Omental fat pad (tissue), 4 donors: ENCODE results near the gene SOCS3. TPM values are rescaled to one million over a fixed set of nuclear protein-coding genes. Genes with fewer than 3 reads are reported as not detected.

Experiments used
- ATAC-seq: fragments of 150-250 bp; one replicate; pipeline ENCODE4 v1.9.1; 2016; ENCODE audit warnings: mild to moderate bottlenecking, moderate library complexity; ENCODE audit not compliant: low FRiP score
- DNase-seq: peaks from one replicate; pipeline ENCODE4 v3.0.0-alpha.2; 2019; ENCODE audit warnings: low spot score
- total RNA-seq, 4 donors: library from RNA; depleted of rRNA; stranded (reverse); fragments of >200 nt; gene quantifications; one replicate each; pipeline ENCODE4 v1.1.0, GENCODE V29; 2016
- TF ChIP-seq, protein P1 (sequence below), 3 donors: fragments of 450-650 bp; IDR thresholded peaks; one replicate each; pipeline ENCODE4 v1.5.1; 2016 to 2017; ENCODE audit warnings: antibody characterized with exemption in 3 of 3, mild to moderate bottlenecking in 3 of 3, moderate library complexity in 2 of 3

Gene SOCS3
- total RNA-seq, 4 donors from 2014 or later, result 186 to 1,117 (median 634) TPM

DNA sequence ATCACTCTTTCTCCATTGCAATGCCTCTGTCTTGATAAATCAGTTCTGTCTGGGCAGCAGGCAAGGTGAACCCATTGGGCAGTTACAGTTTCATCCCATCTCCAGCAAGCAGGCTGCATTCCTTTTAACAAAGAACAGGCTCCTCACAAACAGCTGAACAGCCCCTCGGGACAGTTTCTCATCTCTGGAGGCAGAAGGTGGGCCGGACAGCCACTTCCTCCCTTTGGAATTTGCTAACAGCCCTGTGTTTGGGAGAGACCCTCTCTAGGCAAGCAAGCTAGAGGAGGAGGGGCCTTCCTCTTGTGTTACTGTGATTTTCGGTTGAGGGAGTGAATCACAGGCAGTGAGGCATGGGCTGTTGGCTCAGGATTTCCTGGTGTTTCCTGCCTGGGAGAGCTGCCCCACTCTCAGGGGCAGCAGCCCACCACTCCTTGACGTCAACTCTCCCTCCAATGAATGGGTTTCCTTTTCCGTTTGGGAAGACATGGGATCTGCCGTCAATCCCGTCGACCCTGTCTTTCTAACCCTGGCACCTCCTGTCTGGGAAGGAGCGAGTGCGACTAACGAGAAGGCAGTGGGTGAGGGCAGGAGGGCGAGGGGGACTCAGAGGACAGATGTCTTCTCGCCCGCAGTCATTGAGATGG is 14.9 kb upstream of the SOCS3 start:
- DNase-seq (no peak), ATAC-seq (peak; percentile 29)
- TF ChIP-seq, protein P1, sequence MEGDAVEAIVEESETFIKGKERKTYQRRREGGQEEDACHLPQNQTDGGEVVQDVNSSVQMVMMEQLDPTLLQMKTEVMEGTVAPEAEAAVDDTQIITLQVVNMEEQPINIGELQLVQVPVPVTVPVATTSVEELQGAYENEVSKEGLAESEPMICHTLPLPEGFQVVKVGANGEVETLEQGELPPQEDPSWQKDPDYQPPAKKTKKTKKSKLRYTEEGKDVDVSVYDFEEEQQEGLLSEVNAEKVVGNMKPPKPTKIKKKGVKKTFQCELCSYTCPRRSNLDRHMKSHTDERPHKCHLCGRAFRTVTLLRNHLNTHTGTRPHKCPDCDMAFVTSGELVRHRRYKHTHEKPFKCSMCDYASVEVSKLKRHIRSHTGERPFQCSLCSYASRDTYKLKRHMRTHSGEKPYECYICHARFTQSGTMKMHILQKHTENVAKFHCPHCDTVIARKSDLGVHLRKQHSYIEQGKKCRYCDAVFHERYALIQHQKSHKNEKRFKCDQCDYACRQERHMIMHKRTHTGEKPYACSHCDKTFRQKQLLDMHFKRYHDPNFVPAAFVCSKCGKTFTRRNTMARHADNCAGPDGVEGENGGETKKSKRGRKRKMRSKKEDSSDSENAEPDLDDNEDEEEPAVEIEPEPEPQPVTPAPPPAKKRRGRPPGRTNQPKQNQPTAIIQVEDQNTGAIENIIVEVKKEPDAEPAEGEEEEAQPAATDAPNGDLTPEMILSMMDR (IDR thresholded peaks at IDR 0.05), result no peak

DNA sequence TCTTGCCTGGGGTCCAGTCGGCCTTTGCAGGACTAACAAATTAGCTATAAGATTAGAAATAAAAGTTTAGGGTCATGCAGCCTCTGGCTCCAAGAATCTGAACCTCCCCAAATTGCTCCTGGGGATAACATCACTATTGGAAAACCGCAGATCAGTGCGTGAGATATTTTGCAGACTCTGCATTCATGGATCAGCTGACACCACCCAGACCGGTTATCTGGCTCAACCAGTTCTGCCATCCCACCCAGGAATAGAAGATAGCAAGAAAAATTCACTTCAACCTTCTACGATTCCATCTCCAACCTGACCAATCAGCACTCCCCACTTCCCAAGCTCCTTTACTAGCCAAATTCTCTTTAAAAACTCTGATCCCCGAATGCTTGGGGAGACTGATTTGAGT is 14.3 kb upstream of the SOCS3 start:
- DNase-seq (no peak), ATAC-seq (no peak)
- TF ChIP-seq, protein P1 (IDR thresholded peaks at IDR 0.05), result no peak

DNA sequence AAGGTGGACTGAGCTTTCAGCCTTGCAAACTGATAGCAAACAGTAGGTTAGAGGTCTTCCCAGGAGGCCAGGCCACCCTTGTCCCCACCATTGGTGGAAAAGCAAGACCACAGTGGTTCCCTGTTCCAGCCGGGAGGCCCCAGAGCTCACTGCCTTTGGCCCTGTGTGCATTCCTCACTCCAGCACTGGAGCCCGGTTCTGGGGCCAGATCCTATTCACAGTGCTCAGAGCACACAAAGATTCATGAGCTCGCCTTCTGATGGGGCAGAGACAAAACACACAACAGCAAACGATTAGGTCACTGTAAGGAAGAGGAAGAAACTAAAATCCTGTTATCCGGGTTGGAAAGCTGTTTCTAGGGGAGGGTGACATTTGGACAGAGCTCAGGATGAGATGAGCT is 13.0 kb upstream of the SOCS3 start:
- TF ChIP-seq, protein P1 (IDR thresholded peaks at IDR 0.05), result no peak
- DNase-seq, result no peak
- ATAC-seq, result no peak

DNA sequence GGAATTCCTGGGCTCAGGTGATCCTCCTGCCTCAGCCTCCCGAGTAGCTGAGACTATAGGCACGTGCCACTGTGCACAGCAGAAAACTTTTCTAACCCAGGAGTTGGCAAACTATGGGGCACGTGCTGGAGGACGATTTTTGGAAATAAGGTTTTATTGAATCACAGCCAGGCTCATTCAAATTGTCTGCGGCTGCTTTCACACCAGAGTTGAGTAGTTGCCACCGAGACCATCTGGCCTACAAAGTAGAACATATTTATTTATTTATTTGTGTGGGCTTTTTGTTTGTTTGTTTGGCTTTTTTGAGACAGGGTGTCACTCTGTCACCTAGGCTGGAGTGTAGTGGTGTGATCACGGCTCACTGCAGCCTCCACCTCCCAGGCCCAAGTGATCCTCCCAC is 11.2 kb upstream of the SOCS3 start:
- ATAC-seq, result no peak
- TF ChIP-seq, protein P1 (IDR thresholded peaks at IDR 0.05), result no peak
- DNase-seq, result no peak

DNA sequence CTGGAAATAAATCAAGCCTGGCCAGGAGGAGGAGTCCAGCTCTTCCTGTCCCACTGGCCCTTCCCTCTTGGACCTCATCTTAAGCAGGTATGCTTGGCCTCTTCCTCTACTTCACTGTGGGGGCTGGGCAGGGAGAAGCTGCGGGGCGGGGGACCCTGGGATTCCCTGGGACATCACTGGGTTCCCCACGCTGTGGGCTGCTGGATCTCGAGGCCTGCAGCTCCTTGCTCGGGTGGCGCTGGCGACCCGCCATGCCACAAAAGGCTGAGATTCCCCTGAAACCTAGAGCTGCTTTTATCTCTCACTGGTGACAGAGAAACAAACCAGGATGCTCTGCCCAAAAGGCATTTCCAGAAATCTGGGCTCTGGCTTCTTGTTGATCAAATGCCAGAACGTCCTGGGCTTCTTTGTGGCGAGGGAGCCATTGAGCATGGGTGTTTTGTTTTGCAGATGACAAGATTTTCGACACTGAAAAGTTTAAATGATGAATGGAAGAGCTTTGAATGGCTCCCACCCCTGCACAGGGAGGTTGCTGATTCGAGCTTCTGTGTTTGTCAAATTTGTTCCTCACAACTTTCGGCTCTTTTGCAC is 10.0 kb upstream of the SOCS3 start:
- TF ChIP-seq, protein P1 (IDR thresholded peaks at IDR 0.05), result no peak
- no peak for ATAC-seq
- no peak for DNase-seq

DNA sequence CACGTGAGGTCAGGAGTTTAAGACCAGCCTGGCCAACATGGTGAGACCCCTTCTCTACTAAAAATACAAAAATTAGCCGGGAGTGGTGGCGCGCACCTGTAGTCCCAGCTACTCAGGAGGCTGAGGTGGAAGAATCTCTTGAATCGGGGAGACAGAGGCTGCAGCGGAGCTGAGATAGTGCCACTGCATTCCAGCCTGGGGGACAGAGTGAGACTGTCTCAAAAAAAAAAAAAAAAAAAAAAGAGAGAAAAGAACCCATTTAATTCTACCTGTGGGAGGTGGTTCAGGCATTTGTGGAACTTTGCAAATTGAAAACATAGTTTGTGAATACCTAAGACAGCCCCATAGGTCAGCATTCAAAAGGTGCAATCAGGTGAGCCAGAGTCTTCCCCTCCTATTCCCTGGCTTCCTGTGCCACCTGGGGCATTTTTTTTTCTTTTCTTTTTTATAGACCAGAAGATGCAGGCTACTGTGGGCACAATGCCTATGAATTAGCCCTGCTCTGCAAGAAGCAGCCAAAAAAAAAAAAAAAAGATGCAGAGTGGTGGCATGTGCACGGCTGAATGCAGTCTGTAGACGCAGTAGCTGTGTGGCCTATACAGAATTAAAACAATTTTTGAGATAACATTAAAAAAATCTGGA is 9.1 kb upstream of the SOCS3 start:
- ATAC-seq, result no peak

More for the DNA sequence above, 9.1 kb upstream of the SOCS3 start:
- no peak for DNase-seq
- TF ChIP-seq, protein P1 (IDR thresholded peaks at IDR 0.05), result no peak
